AG04450 (cell line): ENCODE data around the gene MIA. TPM values are rescaled to one million over a fixed set of nuclear protein-coding genes. Genes with fewer than 3 reads are reported as not detected.

Experiments used
- CTCF ChIA-PET: fragments of 300-600, 350-600 bp; formaldehyde crosslinking; extraction: SDS; loops from one replicate; lab custom pipeline; 2022; ENCODE audit warnings: antibody characterized with exemption, inconsistent platforms; lab: Charles Lee
- POLR2A ChIA-PET: fragments of 350-600 bp; formaldehyde crosslinking; extraction: SDS; loops from one replicate; lab custom pipeline; 2021; ENCODE audit warnings: antibody characterized with exemption, inconsistent platforms; lab: Yijun Ruan, JAX
- DNase-seq: peaks from one replicate; pipeline ENCODE4 v3.0.0-alpha.2; 2011; ENCODE audit warnings: low read depth, low spot score
- H3K27ac ChIP-seq: one replicate; pipeline ENCODE4 v1.5.1; 2012; ENCODE audit warnings: low read depth, low read length, control low read depth
- H3K27me3 ChIP-seq: one replicate; pipeline ENCODE4 v1.6.0; 2012; ENCODE audit warnings: low read length; ENCODE audit not compliant: control insufficient read depth, insufficient read depth
- H3K4me3 ChIP-seq: 2 replicates; pipeline ENCODE4 v1.5.1; 2011; ENCODE audit warnings: mild to moderate bottlenecking, low read depth, low read length, control low read depth
- H3K9me3 ChIP-seq: 2 replicates; pipeline ENCODE4 v1.5.1; 2012; ENCODE audit warnings: low read length; ENCODE audit not compliant: control insufficient read depth, insufficient read depth
- polyA plus RNA-seq: library from polyadenylated mRNA; depleted of rRNA; stranded (reverse); fragments of >200 nt; gene quantifications from 2 replicates; pipeline ENCODE4 v1.2.3, GENCODE V29; 2011
- TF ChIP-seq, protein P1 (sequence below): IDR thresholded peaks from 2 replicates; pipeline ENCODE4 v1.5.1; 2011; ENCODE audit warnings: low read depth, low read length, control low read depth, inconsistent platforms

Gene MIA
- polyA plus RNA-seq, 1 experiment, result not detected

DNA sequence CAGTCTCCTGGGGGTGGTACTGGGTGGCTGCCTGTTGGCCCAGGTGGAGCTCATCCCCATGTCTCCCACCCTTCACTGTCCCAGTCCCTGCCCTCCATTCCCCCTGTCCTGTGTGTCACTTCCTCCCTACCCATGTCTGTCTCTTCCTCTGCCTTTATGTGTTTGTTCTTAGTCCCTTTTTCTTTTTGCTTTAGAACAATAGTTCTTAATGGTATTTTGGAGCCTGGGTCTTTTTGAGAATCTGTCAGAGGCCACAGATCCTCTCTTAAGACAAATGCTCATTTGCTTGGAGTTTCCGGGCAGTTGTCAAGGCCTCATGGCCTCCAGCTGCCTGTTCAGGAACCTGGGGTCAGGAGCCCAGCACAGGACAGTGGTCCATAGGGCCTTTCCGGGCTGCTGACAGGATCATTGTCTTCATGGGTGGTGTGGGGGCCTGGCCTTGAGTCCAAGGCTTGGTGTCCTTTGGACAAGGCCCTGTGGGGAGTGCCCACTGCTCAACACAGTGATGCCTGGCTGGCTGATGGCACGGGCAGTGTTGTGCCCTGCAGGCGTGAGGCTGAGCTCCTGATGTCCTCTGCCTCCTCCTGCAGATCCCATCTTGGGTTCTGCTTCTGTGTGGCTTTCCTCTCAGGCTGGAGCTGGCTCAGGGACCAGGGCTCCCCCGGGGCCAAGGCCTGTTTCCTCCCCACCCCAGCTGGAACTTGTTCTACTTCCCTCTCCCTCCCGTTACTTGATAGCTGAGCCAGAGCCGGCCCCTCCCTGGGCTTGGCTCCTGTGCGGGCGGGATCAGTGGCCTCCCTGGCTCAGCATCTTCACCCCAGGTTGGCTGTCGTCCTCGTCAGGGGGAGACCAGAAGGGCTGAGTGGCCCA, 27.2 kb downstream of the MIA start:
- CTCF ChIA-PET, result interaction anchor here (0.5 kb wide), 1 partner anchor 11 kb away, joined by 5 read pairs; no protein-coding TSS in a partner anchor
- Histone ChIP-seq H3K9me3 (no peaks in the 10 kb centered on the region; the same call in 1 of the 2 replicates), H3K4me3 (peak overlapping the region; percentile 52), H3K27me3 (no peaks in the 10 kb centered on the region), H3K27ac (peak overlapping the region; percentile 31)
- POLR2A ChIA-PET, result interaction anchor here (1.2 kb wide), 1 partner anchor 24 kb away, joined by 5 read pairs; the partner anchor contains the start of gene RAB4B
- TF ChIP-seq, protein P1, sequence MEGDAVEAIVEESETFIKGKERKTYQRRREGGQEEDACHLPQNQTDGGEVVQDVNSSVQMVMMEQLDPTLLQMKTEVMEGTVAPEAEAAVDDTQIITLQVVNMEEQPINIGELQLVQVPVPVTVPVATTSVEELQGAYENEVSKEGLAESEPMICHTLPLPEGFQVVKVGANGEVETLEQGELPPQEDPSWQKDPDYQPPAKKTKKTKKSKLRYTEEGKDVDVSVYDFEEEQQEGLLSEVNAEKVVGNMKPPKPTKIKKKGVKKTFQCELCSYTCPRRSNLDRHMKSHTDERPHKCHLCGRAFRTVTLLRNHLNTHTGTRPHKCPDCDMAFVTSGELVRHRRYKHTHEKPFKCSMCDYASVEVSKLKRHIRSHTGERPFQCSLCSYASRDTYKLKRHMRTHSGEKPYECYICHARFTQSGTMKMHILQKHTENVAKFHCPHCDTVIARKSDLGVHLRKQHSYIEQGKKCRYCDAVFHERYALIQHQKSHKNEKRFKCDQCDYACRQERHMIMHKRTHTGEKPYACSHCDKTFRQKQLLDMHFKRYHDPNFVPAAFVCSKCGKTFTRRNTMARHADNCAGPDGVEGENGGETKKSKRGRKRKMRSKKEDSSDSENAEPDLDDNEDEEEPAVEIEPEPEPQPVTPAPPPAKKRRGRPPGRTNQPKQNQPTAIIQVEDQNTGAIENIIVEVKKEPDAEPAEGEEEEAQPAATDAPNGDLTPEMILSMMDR, result no peak
- DNase-seq, result no peak

DNA sequence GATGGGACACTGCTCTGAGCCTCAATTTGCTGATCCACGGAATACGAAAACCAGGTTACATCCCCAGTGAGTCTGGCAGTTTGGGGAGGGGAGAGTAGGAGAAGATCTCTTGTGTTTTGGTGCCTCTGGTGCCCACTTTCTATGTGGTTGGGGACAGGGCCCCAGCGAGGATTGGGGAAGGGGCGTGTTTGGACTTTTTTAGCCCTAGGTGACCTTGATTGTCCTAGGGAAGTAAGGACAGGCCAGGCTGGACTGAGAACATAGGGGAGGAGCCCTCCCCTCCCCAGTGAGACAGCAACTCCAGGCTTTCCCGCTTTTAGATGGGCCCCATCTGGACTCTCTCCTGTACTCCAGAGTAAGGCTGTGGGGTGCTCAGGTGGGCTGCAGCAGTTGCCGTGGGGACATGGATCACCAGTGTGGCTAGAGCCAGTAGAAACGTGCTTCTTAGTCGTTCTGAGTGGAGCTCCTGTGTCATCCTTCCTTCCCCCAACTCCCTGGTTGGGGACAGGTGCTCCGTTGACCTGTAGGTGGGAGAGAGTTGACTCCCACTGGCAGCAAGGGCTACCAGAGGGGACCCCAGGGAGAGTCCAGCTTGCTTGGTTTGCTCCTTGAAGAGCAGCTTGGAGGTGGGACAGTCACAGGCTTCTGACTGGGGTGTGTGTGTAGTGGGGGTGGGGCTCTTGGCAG, 28.0 kb downstream of the MIA start:
- peak overlapping the region; percentile 31 for H3K27ac ChIP-seq

DNA sequence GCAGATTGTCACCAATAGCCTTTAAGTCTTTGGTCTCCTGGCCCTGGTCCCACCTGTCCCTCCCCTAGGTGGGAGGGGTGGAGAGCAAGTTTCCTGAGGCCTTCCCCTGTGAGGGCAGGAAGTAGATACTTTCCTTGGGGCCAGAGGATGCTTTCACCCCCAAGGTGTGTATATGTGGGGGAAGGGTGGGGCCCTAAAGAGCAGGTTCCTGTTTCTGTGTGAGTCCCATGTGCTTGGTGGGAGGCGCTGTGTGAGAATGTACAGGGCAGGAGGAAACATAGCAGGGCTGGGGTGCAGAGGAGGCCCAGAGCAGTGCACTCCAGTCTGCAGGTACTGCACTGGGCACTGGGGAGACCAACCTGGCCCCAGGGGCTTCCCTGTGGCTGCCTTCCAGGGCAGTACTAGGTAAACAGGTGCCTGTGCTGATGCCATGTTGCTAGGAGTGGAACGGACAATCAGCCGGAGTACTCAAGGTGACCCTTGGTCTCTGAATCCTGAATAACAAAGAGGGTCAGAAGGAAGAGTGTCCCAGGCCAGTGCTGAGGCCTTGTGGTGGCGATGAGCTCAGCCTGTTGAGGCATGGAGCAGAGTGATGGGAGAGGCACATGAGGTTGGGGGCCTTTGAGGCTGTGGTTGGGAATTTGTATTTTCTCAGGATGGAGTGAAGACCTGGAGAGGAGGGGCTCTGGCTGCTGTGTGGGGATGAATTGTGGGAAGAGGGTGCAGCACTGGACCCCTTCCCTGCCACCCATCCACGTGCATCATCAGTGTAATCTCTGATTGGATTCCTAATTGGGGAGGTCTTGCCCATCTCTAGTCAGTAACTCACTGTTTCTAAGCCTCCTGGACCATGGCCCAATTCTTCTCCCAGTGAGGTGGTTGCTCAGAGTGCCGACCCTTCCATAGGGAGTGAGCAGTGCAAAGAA, 28.8 kb downstream of the MIA start:
- H3K27ac ChIP-seq, result peak overlapping the region; percentile 11
- CTCF ChIA-PET, result interaction anchor here (0.7 kb wide), 1 partner anchor 170 kb away, joined by 3 read pairs; no protein-coding TSS in a partner anchor
- no peaks in the 10 kb centered on the region; the same call in 1 of the 2 replicates for H3K9me3 ChIP-seq
- H3K27me3 ChIP-seq, result no peaks in the 10 kb centered on the region
- POLR2A ChIA-PET, result no interaction called here
- TF ChIP-seq, protein P1, result no peak
- no peak for DNase-seq
- no peak overlapping the region for H3K4me3 ChIP-seq

More for the DNA sequence above, 28.0 kb downstream of the MIA start:
- H3K9me3 ChIP-seq, result no peaks in the 10 kb centered on the region; the same call in 1 of the 2 replicates
- H3K27me3 ChIP-seq, result no peaks in the 10 kb centered on the region
- ChIA-PET POLR2A (interaction anchor here (1.2 kb wide), 1 partner anchor 25 kb away, joined by 5 read pairs; the partner anchor contains the start of gene RAB4B), CTCF (no interaction called here)
- DNase-seq, result no peak
- TF ChIP-seq, protein P1, result no peak
- H3K4me3 ChIP-seq, result peak overlapping the region; percentile 52

DNA sequence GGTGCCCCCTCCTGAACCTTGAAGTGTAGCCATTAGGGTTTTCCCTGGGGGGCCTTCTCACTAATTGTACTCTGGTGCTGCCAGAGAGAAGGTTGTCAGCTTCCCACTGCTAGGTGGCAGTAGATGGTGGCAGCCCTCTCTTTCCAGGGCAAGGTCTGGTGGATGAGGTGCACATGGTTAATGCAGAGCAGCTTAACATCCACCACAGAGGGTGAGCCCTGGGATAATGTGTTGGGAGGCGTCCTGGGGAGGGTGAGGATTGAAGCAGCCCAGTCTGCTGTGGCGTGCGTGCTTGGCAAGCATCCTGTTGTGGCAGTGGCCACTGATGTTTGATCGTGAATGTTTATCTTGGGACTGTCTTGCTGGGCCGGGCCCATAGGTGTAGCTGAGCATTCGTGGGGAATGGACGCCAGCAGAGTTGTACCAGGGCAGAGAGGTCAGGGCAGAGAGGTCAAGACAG, 29.5 kb downstream of the MIA start:
- peaks cover 6% of the 10 kb centered on the region; the same call in 1 of the 2 replicates for H3K9me3 ChIP-seq
- POLR2A ChIA-PET, result no interaction called here
- no peaks in the 10 kb centered on the region for H3K27me3 ChIP-seq
- DNase-seq, result no peak
- TF ChIP-seq, protein P1, result 0 out of 2 replicates have a peak, but pooled peaks have one; percentile 9
- CTCF ChIA-PET, result interaction anchor here (0.7 to 1.0 kb wide), 3 partner anchors 12 to 170 kb away, joined by 3 to 4 read pairs (median 4); partner anchors contain the start of gene MIA
- H3K27ac ChIP-seq, result no peak overlapping the region
- no peak overlapping the region for H3K4me3 ChIP-seq
